Dendritic cell treated with granulocyte-macrophage colony-stimulating factor and Interleukin-4, amounts not matched to agents 40 ng/mL and 50 ng/mL, for 4 days (primary cell): ENCODE results near the gene DOCK10.

ENCODE experiments used
- H3K27ac Mint-ChIP-seq: one replicate; pipeline ENCODE4 v1.8.0; 2022; ENCODE audit warnings: mild to moderate bottlenecking, mixed read lengths
- H3K27me3 Mint-ChIP-seq: one replicate; pipeline ENCODE4 v1.8.0; 2022; ENCODE audit warnings: mild to moderate bottlenecking, mixed read lengths
- H3K36me3 Mint-ChIP-seq: one replicate; pipeline ENCODE4 v1.8.0; 2022; ENCODE audit warnings: low read depth, mixed read lengths
- H3K4me1 Mint-ChIP-seq: one replicate; pipeline ENCODE4 v1.8.0; 2022; ENCODE audit warnings: low read depth, mixed read lengths
- H3K4me3 Mint-ChIP-seq: one replicate; pipeline ENCODE4 v1.8.0; 2022; ENCODE audit warnings: mild to moderate bottlenecking, moderate library complexity, mixed read lengths
- H3K9me3 Mint-ChIP-seq: one replicate; pipeline ENCODE4 v1.8.0; 2022; ENCODE audit warnings: mixed read lengths
- intact Hi-C: fragments of 100-400 bp; cut with micrococcal nuclease; formaldehyde crosslinking; loops from one replicate; pipeline ENCODE4 v1.15.0; 2022

The DOCK10 gene

GRCh38 chr2:225013425-225014365 is 28.6 kb downstream of the DOCK10 start:
- Mint-ChIP-seq H3K4me1 (peaks cover 55% of the 10 kb centered on the region), H3K27ac (peak overlapping the region; percentile 65), H3K4me3 (no peak overlapping the region), H3K9me3 (no peaks in the 10 kb centered on the region), H3K36me3 (peaks cover 35% of the 10 kb centered on the region), H3K27me3 (no peaks in the 10 kb centered on the region)
- intact Hi-C loops: no loop called here

GRCh38 chr2:225011585-225011984 is 30.7 kb downstream of the DOCK10 start:
- Mint-ChIP-seq H3K4me3 (no peak overlapping the region), H3K4me1 (peaks cover 61% of the 10 kb centered on the region), H3K36me3 (peaks cover 33% of the 10 kb centered on the region), H3K9me3 (no peaks in the 10 kb centered on the region), H3K27me3 (no peaks in the 10 kb centered on the region), H3K27ac (peak overlapping the region; percentile 86)
- intact Hi-C loops: no loop called here

DNA sequence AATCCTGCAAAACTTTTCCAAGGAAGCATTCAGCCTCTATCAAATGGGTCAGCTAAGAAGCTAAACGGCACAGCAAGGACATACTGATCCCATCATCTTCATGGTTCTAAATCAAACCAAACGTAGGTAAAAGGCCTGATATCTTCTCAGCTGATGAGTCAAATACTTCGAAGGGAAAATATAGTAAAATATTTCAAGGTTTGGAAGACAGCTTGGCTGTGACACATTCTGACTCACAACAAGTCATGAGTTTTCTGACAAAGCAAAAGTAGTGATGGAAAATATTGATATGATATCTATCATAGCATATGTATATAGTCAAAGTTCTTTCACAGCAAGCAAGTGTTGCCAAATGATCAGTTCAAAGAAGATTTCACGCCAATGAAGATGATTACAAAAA is 31.5 kb downstream of the DOCK10 start:
- intact Hi-C loops: no loop called here
- H3K4me3 Mint-ChIP-seq: peak overlapping the region; percentile 17
- no peaks in the 10 kb centered on the region for H3K9me3 Mint-ChIP-seq
- H3K27ac Mint-ChIP-seq: peak overlapping the region; percentile 86
- peaks cover 41% of the 10 kb centered on the region for H3K36me3 Mint-ChIP-seq
- no peaks in the 10 kb centered on the region for H3K27me3 Mint-ChIP-seq
- H3K4me1 Mint-ChIP-seq: peaks cover 69% of the 10 kb centered on the region

DNA sequence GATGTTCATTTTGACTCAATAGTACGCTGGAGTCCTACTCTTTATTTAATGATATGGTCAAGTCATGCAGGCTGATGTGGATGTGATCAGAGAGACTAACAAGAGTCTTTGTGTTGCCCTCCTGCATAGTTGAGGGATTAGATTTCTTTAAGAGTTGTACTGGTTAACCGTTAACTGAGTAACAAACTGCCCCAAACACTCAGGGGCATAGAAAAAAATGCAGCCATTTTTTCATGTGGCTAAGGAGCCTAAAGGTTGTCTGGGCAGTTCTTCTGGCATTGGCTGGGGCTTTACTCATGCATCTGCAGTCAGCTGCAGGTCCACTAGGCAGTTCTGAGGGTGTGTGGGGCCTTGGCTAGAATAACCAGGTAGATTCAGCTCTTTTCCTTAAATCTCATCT is 32.5 kb downstream of the DOCK10 start:
- intact Hi-C loops: loop anchor here (5.0 kb wide), 3 partner anchors 33 to 117 kb away; partner anchors contain the start of gene DOCK10
- Mint-ChIP-seq H3K9me3 (no peaks in the 10 kb centered on the region), H3K27me3 (no peaks in the 10 kb centered on the region), H3K4me3 (no peak overlapping the region), H3K4me1 (peaks cover 72% of the 10 kb centered on the region), H3K36me3 (peaks cover 44% of the 10 kb centered on the region), H3K27ac (peak overlapping the region; percentile 86)

DNA sequence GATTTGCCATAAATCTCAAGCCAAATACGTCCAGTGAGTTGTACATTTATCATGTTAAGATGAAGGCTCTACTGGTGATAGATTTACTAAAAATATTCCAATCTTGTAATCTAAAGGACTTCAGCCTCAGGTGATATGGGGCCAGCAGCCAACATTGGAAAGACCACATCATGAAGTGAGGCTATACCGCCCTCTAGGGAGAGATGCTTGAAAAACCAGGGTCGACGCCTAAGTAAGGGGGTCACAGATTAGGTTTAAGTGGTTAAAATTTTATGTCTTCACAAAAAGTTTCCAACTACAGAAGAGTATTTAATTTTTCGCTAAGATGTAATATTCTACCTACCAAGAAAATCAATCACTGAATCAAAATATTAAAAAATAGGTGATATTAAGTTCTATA is 33.3 kb downstream of the DOCK10 start:
- intact Hi-C loops: loop anchor here (5.0 kb wide), 3 partner anchors 33 to 117 kb away; partner anchors contain the start of gene DOCK10
- Mint-ChIP-seq H3K4me1 (peaks cover 78% of the 10 kb centered on the region), H3K9me3 (no peaks in the 10 kb centered on the region), H3K27ac (peak overlapping the region; percentile 86), H3K36me3 (peaks cover 49% of the 10 kb centered on the region), H3K4me3 (no peak overlapping the region), H3K27me3 (no peaks in the 10 kb centered on the region)

- H3K27me3 Mint-ChIP-seq: no peaks in the 10 kb centered on the region
- H3K9me3 Mint-ChIP-seq: no peaks in the 10 kb centered on the region
- peaks cover 76% of the 10 kb centered on the region for H3K4me1 Mint-ChIP-seq
- peak overlapping the region; percentile 86 for H3K27ac Mint-ChIP-seq
- intact Hi-C loops: loop anchor here (5.0 kb wide), 3 partner anchors 34 to 116 kb away; partner anchors contain the start of gene DOCK10
- H3K4me3 Mint-ChIP-seq: no peak overlapping the region
- H3K36me3 Mint-ChIP-seq: peaks cover 53% of the 10 kb centered on the region
These were observed 34.0 kb downstream of the DOCK10 start for GRCh38 chr2:225008179-225008856.

DNA sequence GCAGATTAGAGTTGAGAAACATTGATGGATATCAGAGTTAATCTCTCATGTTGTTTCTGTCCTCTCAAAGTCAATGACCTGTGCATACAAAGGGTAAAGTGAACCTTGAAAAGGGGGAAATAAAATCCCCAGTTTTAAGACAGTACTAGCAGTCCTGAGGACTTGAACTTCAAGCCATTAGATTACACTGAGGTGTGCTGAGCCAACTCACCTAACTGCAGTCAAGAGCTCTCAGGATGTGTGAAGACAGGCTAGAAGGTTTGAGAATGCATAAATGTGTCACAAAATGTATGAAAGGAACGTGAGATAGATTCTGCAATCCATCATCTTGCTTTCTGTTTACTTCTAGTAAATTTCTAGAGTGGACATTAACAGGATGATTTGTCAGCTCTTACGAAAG is 35.5 kb downstream of the DOCK10 start:
- Mint-ChIP-seq H3K9me3 (no peaks in the 10 kb centered on the region), H3K4me1 (peaks cover 80% of the 10 kb centered on the region), H3K4me3 (no peak overlapping the region), H3K27me3 (no peaks in the 10 kb centered on the region), H3K36me3 (peaks cover 52% of the 10 kb centered on the region), H3K27ac (peak overlapping the region; percentile 86)
- intact Hi-C loops: loop anchor here (5.0 kb wide), 3 partner anchors 36 to 114 kb away; partner anchors contain the start of gene DOCK10

- H3K36me3 Mint-ChIP-seq: peaks cover 42% of the 10 kb centered on the region
- H3K27me3 Mint-ChIP-seq: no peaks in the 10 kb centered on the region
- H3K27ac Mint-ChIP-seq: no peak overlapping the region
- intact Hi-C loops: no loop called here
- no peak overlapping the region for H3K4me3 Mint-ChIP-seq
- no peaks in the 10 kb centered on the region for H3K9me3 Mint-ChIP-seq
- H3K4me1 Mint-ChIP-seq: peaks cover 75% of the 10 kb centered on the region
These were observed 37.7 kb downstream of the DOCK10 start for GRCh38 chr2:225004597-225004996.

GRCh38 chr2:225002656-225003045 is 39.6 kb downstream of the DOCK10 start:
- H3K4me3 Mint-ChIP-seq: no peak overlapping the region
- H3K4me1 Mint-ChIP-seq: peaks cover 74% of the 10 kb centered on the region
- no peaks in the 10 kb centered on the region for H3K27me3 Mint-ChIP-seq
- peaks cover 51% of the 10 kb centered on the region for H3K36me3 Mint-ChIP-seq
- H3K27ac Mint-ChIP-seq: no peak overlapping the region
- no peaks in the 10 kb centered on the region for H3K9me3 Mint-ChIP-seq
- intact Hi-C loops: no loop called here

DNA sequence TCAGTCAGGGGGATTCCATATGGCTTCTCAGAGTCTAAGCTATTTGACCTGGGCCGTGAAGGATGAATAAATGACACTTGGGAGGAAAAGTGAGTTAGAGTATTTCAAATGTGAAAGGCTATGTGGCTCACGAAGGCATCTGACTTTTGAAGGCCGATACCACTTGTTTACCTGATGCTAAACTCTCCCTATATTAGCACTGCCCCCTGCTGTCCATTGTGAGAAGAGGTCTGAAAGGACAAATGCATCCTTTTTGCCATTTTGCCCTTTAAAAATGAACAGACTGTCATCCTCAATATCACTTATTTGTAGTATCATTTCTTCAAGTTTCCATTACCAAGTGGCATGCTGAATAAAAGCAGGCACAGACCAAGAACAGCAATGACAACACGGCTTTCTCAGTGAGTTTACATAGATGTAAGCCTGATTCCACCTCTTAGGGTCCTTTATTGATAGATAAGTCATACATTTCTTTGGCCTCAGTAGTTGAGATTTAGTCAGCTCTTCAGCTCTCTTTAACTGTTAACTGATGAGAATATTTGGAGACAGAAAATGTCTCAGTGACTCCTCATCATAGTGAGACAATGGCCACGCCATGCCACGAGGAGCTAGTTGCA is 40.1 kb downstream of the DOCK10 start:
- no peaks in the 10 kb centered on the region for H3K27me3 Mint-ChIP-seq
- no peak overlapping the region for H3K4me3 Mint-ChIP-seq
- H3K36me3 Mint-ChIP-seq: peaks cover 51% of the 10 kb centered on the region
- intact Hi-C loops: no loop called here
- H3K27ac Mint-ChIP-seq: peak overlapping the region; percentile 49
- peaks cover 74% of the 10 kb centered on the region for H3K4me1 Mint-ChIP-seq
- H3K9me3 Mint-ChIP-seq: no peaks in the 10 kb centered on the region

DNA sequence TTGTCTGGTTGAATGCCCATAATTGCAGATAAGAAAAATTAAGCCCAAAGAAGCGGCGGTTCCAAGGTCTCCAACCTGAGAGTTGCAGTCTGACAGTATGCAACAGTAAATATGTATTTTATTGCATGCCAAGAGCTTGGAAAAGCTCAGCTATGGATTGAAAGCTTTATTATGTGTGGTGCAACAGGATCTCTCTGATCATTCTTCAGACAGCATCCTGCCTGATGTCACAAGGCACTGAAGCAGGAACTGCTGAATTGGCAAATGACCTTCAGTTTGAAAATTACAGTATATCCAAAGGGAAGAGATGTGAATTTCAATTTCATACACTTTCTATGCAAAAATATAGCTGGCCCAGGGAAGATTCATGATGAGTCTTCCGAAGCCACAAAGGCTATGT is 42.5 kb downstream of the DOCK10 start:
- no peaks in the 10 kb centered on the region for H3K9me3 Mint-ChIP-seq
- no peaks in the 10 kb centered on the region for H3K27me3 Mint-ChIP-seq
- H3K27ac Mint-ChIP-seq: peak overlapping the region; percentile 45
- H3K4me3 Mint-ChIP-seq: no peak overlapping the region
- peaks cover 79% of the 10 kb centered on the region for H3K4me1 Mint-ChIP-seq
- intact Hi-C loops: no loop called here
- peaks cover 58% of the 10 kb centered on the region for H3K36me3 Mint-ChIP-seq

DNA sequence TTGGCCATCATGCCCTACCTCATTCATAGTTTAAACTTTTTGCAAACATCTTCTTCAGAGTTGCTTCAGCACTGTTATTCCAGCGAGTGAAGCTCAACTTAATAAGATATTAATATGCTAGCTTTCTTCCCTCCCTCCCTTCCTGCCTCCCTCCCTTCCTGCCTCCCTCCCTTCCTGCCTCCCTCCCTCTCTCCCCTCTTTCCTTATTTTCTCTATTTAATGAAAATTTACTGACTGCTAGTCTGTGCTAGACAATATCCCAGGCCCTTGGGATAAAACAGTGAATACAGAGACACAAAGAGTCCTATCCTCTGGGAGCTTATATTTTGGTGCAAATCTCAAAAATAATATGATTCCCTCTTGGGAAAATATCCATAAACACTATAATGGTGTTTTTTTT is 42.9 kb downstream of the DOCK10 start:
- intact Hi-C loops: no loop called here
- no peak overlapping the region for H3K27ac Mint-ChIP-seq
- peaks cover 61% of the 10 kb centered on the region for H3K36me3 Mint-ChIP-seq
- H3K4me1 Mint-ChIP-seq: peaks cover 80% of the 10 kb centered on the region
- no peak overlapping the region for H3K4me3 Mint-ChIP-seq
- H3K27me3 Mint-ChIP-seq: no peaks in the 10 kb centered on the region
- H3K9me3 Mint-ChIP-seq: no peaks in the 10 kb centered on the region

GRCh38 chr2:224997802-224998201 is 44.5 kb downstream of the DOCK10 start:
- no peak overlapping the region for H3K4me3 Mint-ChIP-seq
- H3K36me3 Mint-ChIP-seq: peaks cover 62% of the 10 kb centered on the region
- peaks cover 84% of the 10 kb centered on the region for H3K4me1 Mint-ChIP-seq
- H3K9me3 Mint-ChIP-seq: no peaks in the 10 kb centered on the region
- intact Hi-C loops: no loop called here
- no peaks in the 10 kb centered on the region for H3K27me3 Mint-ChIP-seq
- no peak overlapping the region for H3K27ac Mint-ChIP-seq

DNA sequence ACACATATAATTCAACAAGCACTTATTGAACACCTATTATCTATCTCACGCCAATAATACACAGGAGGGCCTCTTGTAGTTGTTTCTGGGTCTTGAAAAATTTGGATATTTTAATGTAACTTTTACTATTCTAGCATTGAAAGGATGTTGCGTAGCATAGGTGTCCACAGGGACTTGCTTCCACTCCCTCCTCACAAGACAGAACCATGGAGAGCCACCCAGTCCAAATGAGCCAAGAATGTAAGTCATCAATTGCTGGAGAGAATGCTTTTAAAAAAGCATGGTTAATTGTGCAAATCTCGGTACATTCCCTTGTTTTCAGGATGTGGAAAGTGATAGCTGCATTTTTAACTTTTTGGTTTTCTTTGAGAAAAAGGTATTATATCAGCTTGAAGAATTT is 46.8 kb downstream of the DOCK10 start:
- Mint-ChIP-seq H3K27me3 (no peaks in the 10 kb centered on the region), H3K9me3 (no peaks in the 10 kb centered on the region), H3K27ac (peak overlapping the region; percentile 68), H3K4me3 (no peak overlapping the region), H3K4me1 (peaks cover 90% of the 10 kb centered on the region), H3K36me3 (peaks cover 78% of the 10 kb centered on the region)
- intact Hi-C loops: no loop called here
